T-helper 17 cell (primary cell): Measurements from ENCODE around the gene LTK. TPM values are rescaled to one million over a fixed set of nuclear protein-coding genes. Genes with fewer than 3 reads are reported as not detected.

Experiments used
- ATAC-seq: fragments of 150-1000 bp; cut with Tn5 transposase; 2 replicates; pipeline ENCODE4 v1.10.0; 2021; ENCODE audit warnings: mild to moderate bottlenecking, moderate library complexity
- DNase-seq, 3 donors: peaks; one replicate each; pipeline versions ENCODE4 v3.0.0 to v3.0.0-alpha.2; 2020 to 2021
- H3K9me3 ChIP-seq: one replicate; pipeline ENCODE4 v1.7.0; 2013; ENCODE audit warnings: low read length, mild to moderate bottlenecking; ENCODE audit not compliant: control insufficient read depth, poor library complexity, severe bottlenecking
- H3K27ac Mint-ChIP-seq: one replicate; pipeline ENCODE4 v1.8.0; 2022; ENCODE audit warnings: mild to moderate bottlenecking, moderate library complexity, mixed read lengths
- H3K27me3 Mint-ChIP-seq: one replicate; pipeline ENCODE4 v1.8.0; 2022; ENCODE audit warnings: mixed read lengths
- H3K36me3 Mint-ChIP-seq: one replicate; pipeline ENCODE4 v1.8.0; 2022; ENCODE audit warnings: low read depth, mixed read lengths
- H3K4me1 Mint-ChIP-seq: one replicate; pipeline ENCODE4 v1.8.0; 2022; ENCODE audit warnings: mild to moderate bottlenecking, mixed read lengths
- H3K4me3 Mint-ChIP-seq: one replicate; pipeline ENCODE4 v1.8.0; 2022; ENCODE audit warnings: mild to moderate bottlenecking, moderate library complexity, mixed read lengths
- total RNA-seq, 4 donors: library from RNA in 2 of 4; stranded (reverse) in 2 of 4; gene quantifications; one replicate each; pipeline ENCODE4 v1.2.3 and lab custom pipeline; 2022 to 2026

LTK gene
- total RNA-seq, 2 donors from 2014 or later = 58.2 to 74.6 TPM

- peak in 1 of 3 donors; percentile 16 for DNase-seq
- H3K4me1 Mint-ChIP-seq = peaks cover 16% of the 10 kb centered on the region
- no peaks in the 10 kb centered on the region for H3K36me3 Mint-ChIP-seq
- peak overlapping the region; percentile 86 for H3K4me3 Mint-ChIP-seq
- H3K27me3 Mint-ChIP-seq = peaks cover 14% of the 10 kb centered on the region
- no peak overlapping the region for H3K27ac Mint-ChIP-seq
- H3K9me3 ChIP-seq = no peaks in the 10 kb centered on the region
- ATAC-seq = peak; percentile 78
Observed at GRCh38 chr15:41501191-41501917, 12.3 kb downstream of the LTK start.

GRCh38 chr15:41499109-41499851, 14.3 kb downstream of the LTK start:
- no peaks in the 10 kb centered on the region for H3K36me3 Mint-ChIP-seq
- H3K4me1 Mint-ChIP-seq = peaks cover 19% of the 10 kb centered on the region
- H3K4me3 Mint-ChIP-seq = peak overlapping the region; percentile 55
- H3K27ac Mint-ChIP-seq = no peak overlapping the region
- DNase-seq (no peak), ATAC-seq (no peak)
- H3K9me3 ChIP-seq = no peaks in the 10 kb centered on the region
- H3K27me3 Mint-ChIP-seq = peaks cover 17% of the 10 kb centered on the region

- Mint-ChIP-seq H3K36me3 (no peaks in the 10 kb centered on the region), H3K27me3 (peaks cover 17% of the 10 kb centered on the region), H3K27ac (no peak overlapping the region), H3K4me3 (no peak overlapping the region), H3K4me1 (peaks cover 19% of the 10 kb centered on the region)
- DNase-seq = no peak
- ATAC-seq = no peak
- no peaks in the 10 kb centered on the region for H3K9me3 ChIP-seq
Observed at GRCh38 chr15:41498657-41499056, 15.0 kb downstream of the LTK start.

- H3K9me3 ChIP-seq = no peaks in the 10 kb centered on the region
- Mint-ChIP-seq H3K4me1 (peaks cover 24% of the 10 kb centered on the region), H3K4me3 (peak overlapping the region; percentile 80), H3K36me3 (no peaks in the 10 kb centered on the region), H3K27ac (no peak overlapping the region), H3K27me3 (peaks cover 17% of the 10 kb centered on the region)
- ATAC-seq = no peak
- DNase-seq = no peak
Observed at GRCh38 chr15:41495736-41496599, 17.7 kb downstream of the LTK start.

- peaks cover 17% of the 10 kb centered on the region for H3K27me3 Mint-ChIP-seq
- no peaks in the 10 kb centered on the region for H3K36me3 Mint-ChIP-seq
- ATAC-seq (no peak), DNase-seq (peak in 1 of 3 donors; percentile 26)
- H3K4me3 Mint-ChIP-seq = peak overlapping the region; percentile 80
- H3K9me3 ChIP-seq = no peaks in the 10 kb centered on the region
- H3K27ac Mint-ChIP-seq = no peak overlapping the region
- H3K4me1 Mint-ChIP-seq = peaks cover 24% of the 10 kb centered on the region
Observed at GRCh38 chr15:41494922-41495735, 18.5 kb downstream of the LTK start.

GRCh38 chr15:41494190-41494921, 19.3 kb downstream of the LTK start:
- DNase-seq (peak in 1 of 3 donors; percentile 17), ATAC-seq (peak; percentile 38)
- no peaks in the 10 kb centered on the region for H3K9me3 ChIP-seq
- Mint-ChIP-seq H3K36me3 (no peaks in the 10 kb centered on the region), H3K4me1 (peaks cover 24% of the 10 kb centered on the region), H3K4me3 (peak overlapping the region; percentile 83), H3K27me3 (peaks cover 17% of the 10 kb centered on the region), H3K27ac (no peak overlapping the region)

GRCh38 chr15:41493902-41494189, 19.8 kb downstream of the LTK start:
- Mint-ChIP-seq H3K27me3 (peaks cover 14% of the 10 kb centered on the region), H3K36me3 (no peaks in the 10 kb centered on the region), H3K4me1 (peaks cover 24% of the 10 kb centered on the region), H3K4me3 (peak overlapping the region; percentile 83), H3K27ac (no peak overlapping the region)
- no peaks in the 10 kb centered on the region for H3K9me3 ChIP-seq
- no peak for DNase-seq
- ATAC-seq = peak; percentile 33

GRCh38 chr15:41493205-41493901, 20.3 kb downstream of the LTK start, which contains the start of gene ITPKA:
ITPKA (plus strand) TSS chr15:41493874; CDS start chr15:41493928, 54 bp downstream.
- peak; percentile 84 for ATAC-seq
- DNase-seq = peak; percentile 56 to 75 (median 74)
- H3K4me3 Mint-ChIP-seq = peak within 1 kb of the TSS; percentile 91
- no peaks in the 10 kb centered on the region for H3K9me3 ChIP-seq
- peak within 1 kb of the TSS; percentile 51 for H3K27ac Mint-ChIP-seq
- H3K27me3 Mint-ChIP-seq = peaks cover 10% of the 10 kb centered on the region
- H3K36me3 Mint-ChIP-seq = no peaks in the 10 kb centered on the region
- peaks cover 22% of the 10 kb centered on the region for H3K4me1 Mint-ChIP-seq

- peak overlapping the region; percentile 91 for H3K4me3 Mint-ChIP-seq
- peaks cover 10% of the 10 kb centered on the region for H3K27me3 Mint-ChIP-seq
- H3K9me3 ChIP-seq = no peaks in the 10 kb centered on the region
- peaks cover 2% of the 10 kb centered on the region for H3K36me3 Mint-ChIP-seq
- H3K4me1 Mint-ChIP-seq = peaks cover 26% of the 10 kb centered on the region
- DNase-seq (no peak), ATAC-seq (no peak)
- peak overlapping the region; percentile 51 for H3K27ac Mint-ChIP-seq
Observed at GRCh38 chr15:41492597-41493204, 20.9 kb downstream of the LTK start.

GRCh38 chr15:41491889-41492288, 21.7 kb downstream of the LTK start:
- H3K27ac Mint-ChIP-seq = peak overlapping the region; percentile 51
- no peaks in the 10 kb centered on the region for H3K9me3 ChIP-seq
- DNase-seq (no peak), ATAC-seq (no peak)
- H3K27me3 Mint-ChIP-seq = peaks cover 8% of the 10 kb centered on the region
- H3K4me1 Mint-ChIP-seq = peaks cover 27% of the 10 kb centered on the region
- peaks cover 2% of the 10 kb centered on the region for H3K36me3 Mint-ChIP-seq
- no peak overlapping the region for H3K4me3 Mint-ChIP-seq

GRCh38 chr15:41490355-41490754, 23.3 kb downstream of the LTK start:
- Mint-ChIP-seq H3K27ac (no peak overlapping the region), H3K4me3 (no peak overlapping the region), H3K36me3 (peaks cover 2% of the 10 kb centered on the region)

More at GRCh38 chr15:41490355-41490754, 23.3 kb downstream of the LTK start:
- DNase-seq (no peak), ATAC-seq (no peak)
- no peaks in the 10 kb centered on the region for H3K9me3 ChIP-seq
- Mint-ChIP-seq H3K27me3 (no peaks in the 10 kb centered on the region), H3K4me1 (peaks cover 27% of the 10 kb centered on the region)
